Fibroblast of skin of left biceps (primary cell): ENCODE data around the gene STAT5B.

ENCODE experiments used
- DNase-seq, 2 experiments: peaks; one replicate each; pipeline ENCODE4 v3.0.0-alpha.2; 2013; ENCODE audit warnings: low read depth in 2 of 2

STAT5B gene

GRCh38 chr17:42285346-42286050, 9.3 kb upstream of the STAT5B start:
- DNase-seq = no peak

DNA sequence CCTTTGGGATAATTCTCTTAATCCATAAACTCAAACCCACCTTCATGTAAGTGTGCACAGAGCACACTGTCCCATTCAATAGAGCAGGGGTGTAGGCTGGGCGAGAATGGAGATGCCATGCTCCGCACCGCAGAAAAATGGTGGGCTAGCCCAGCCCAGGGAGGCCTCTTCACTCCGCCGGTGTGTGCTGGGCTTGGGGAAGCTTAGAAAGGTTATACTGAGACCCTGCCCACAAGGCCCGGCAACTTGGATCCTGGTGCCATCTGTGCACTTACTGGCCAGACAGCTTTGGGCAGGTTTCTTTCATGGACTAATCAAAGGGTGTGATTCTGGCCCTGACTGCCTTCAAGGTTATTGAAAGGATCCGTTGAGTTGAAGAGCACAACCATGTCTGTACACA, 8.4 kb upstream of the STAT5B start:
- DNase-seq = no peak

GRCh38 chr17:42284024-42284369, 7.8 kb upstream of the STAT5B start:
- DNase-seq = no peak

GRCh38 chr17:42283241-42284023, 7.2 kb upstream of the STAT5B start:
- no peak for DNase-seq

- no peak for DNase-seq
These were observed 6.4 kb upstream of the STAT5B start for GRCh38 chr17:42282478-42283080.

GRCh38 chr17:42281571-42282096, 5.4 kb upstream of the STAT5B start:
- DNase-seq = no peak

- DNase-seq = no peak
These were observed 3.8 kb upstream of the STAT5B start for GRCh38 chr17:42279776-42280630.

GRCh38 chr17:42277342-42277712, 1.1 kb upstream of the STAT5B start:
- no peak for DNase-seq

- peak; percentile 43 to 47 for DNase-seq
These were observed 584 bp upstream of the STAT5B start for GRCh38 chr17:42276609-42277341.

DNA sequence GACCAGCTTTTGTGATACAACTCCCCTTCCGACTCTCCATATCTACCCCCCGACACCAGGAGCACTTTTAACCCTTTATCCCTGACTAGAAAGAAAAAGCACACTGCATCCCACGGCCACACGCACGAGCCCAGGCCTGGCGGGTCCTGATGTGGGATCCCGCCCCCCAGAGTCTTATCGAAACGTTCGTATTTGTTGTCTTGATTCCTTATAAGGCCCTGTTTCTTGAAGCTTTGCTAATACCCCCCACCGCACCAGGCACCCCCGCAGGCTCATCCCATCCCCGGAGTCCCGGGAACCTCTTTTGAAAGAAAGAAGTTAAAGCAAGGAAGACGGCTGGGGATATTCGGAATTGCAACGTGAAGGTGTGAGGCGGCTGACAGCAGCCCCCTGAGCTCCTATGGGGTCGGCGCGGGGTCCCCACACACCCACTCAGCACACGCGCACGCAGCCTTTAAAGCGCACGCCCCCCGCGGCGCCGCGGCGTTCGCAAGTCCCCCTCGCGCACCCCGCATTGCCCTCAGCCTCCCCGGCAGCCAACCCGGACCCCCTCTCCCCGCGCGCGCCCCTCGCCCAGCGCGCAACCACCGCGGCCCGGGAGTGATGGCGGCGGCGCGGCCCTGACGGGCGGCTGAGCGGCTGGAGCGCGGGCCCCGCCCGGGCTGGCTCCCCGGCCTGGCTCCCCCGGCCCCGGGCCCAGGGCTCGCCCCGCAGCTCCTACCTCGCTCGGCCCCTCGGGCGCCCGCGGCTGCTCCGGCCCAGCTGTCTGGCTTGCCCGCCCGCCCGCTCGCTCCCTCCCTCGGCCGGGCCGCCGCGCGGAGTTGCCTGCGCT, 448 bp downstream of the STAT5B start:
- peak in 1 of 2 experiments; percentile 19 for DNase-seq

DNA sequence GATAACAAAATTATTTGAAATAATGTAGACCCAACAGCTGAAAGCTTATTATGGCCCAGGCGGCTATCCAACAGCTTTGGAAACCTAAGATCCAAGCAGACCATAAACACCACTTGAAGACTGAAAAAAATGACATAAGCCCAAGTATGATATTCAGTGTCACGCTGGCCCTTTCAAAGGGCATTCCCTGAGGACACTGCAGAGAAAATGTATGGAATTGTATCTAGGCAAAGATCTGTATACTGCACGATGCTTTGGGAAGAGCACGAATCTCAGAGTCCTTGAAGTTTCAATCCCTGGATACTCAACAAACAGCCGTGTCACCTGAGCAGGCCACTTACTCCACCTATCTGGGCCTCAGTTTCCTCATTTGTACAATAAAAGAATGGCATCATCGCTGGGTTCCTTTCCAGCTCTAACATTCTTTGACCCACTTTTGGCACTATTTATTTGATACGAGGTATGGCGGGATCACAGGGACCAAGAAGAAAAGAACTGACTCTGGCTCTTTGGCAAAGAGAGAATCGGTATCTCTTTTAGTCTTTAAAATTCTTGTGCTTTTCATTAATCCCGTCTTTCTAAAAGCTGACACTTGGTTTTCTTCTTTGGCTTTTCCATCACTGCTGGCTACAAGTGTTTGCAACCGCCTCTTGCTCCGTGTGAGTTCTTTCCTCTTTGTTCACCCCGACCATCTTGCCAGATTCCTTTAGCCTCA, 1.2 kb downstream of the STAT5B start:
- no peak for DNase-seq

- DNase-seq = no peak
These were observed 2.0 kb downstream of the STAT5B start for GRCh38 chr17:42274253-42274542.

- DNase-seq = no peak
These were observed 2.5 kb downstream of the STAT5B start for GRCh38 chr17:42273474-42274252.

GRCh38 chr17:42272162-42272907, 3.9 kb downstream of the STAT5B start:
- no peak for DNase-seq

GRCh38 chr17:42271779-42272035, 4.5 kb downstream of the STAT5B start:
- DNase-seq = no peak

DNA sequence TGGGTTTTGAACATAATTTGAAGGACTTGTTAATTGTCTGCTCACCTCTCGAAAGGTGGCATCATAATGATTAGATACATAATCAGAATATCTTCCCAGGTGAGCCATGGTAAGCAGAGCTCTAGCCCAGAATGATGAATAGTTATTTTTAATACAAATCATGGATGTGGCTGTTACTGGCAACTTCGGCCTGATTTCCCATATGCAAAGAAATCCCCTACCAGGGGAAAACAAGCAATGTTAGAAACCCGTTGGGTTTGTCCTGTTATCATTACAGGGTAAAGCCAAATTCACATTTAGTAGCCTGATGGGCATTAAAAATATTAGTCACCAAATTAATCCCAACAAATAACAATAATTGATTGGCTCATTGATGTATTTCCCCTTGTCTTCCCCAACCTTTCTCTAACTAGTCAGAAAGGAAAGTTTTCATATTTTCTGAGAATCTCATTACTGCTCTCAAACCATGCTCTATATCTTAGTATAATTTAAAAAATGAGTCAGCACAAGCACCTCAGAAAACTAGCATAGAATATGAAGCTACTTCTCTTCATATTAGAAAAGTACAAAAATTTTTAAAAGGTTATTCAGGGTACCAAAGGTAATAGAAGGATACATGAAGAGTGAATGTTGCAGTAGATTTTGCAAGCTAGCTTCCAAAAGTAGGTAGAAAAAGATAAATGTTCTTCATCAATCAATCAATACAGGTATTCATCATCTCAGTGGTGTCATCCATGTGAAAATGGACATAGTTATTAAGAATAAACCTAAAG, 5.0 kb downstream of the STAT5B start:
- no peak for DNase-seq

DNA sequence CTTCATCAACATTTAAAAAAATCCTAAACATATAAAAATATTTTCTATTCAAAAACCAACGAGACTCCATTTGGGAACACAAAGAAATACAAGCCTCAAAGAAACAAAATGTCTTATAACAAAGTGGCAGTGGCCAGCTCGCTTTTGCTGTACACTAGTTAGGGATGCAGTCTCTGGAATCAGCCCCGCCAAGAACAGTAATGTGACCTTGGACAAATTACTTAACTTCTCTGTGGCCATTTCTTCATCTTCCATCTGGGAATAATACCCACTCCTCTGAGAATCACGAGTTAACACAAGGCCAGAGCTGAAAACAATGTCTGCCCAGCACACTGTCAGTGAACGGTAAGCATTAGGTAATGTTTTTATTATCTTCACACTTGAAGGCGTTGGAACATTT, 5.6 kb downstream of the STAT5B start:
- no peak for DNase-seq

DNA sequence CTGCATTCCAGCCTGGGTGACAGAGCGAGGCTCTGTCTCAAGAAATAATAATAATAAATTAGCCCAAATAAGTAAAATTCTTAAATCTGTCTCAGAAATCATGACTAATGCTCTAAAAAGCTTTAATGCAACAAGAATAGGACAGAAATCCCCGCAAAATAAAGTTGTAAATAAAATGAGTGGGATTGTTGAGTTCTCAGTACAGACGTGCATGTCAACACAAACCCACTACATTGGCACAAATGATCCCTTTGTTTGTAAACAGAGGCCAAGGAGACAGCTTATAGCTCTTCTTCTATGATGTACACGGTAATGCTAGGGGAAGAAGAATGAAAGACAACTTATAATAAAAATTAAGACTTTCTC, 6.0 kb downstream of the STAT5B start:
- no peak for DNase-seq
